Astrocyte of the spinal cord (primary cell): ENCODE results near the gene F2R.
A peak's percentile ranks its signal among the peaks of the same experiment; 100 is the strongest.

Source experiments
- DNase-seq: peaks from one replicate; pipeline ENCODE4 v3.0.0; 2011; ENCODE audit warnings: low read depth, low spot score
- H3K4me3 ChIP-seq: 2 replicates; pipeline ENCODE4 v1.5.1; 2011; ENCODE audit warnings: low read depth, mild to moderate bottlenecking, low read length, moderate library complexity
- CTCF ChIP-seq: IDR thresholded peaks from 2 replicates; pipeline ENCODE4 v1.5.1; 2012; ENCODE audit warnings: low read depth, mild to moderate bottlenecking, low read length, inconsistent platforms
- in situ Hi-C: cut with HindIII; loops from 2 replicates; pipeline ENCODE4 v1.10.0; 2017; ENCODE audit warnings: low sequenced_read_pairs

Gene F2R

GRCh38 chr5:76690037-76690679, 25.8 kb upstream of the F2R start:
- in situ Hi-C loops, result no loop called here
- DNase-seq, result no peak
- no peak overlapping the region for H3K4me3 ChIP-seq
- no peak for TF ChIP-seq CTCF

- peak; percentile 77 for DNase-seq
Observed at GRCh38 chr5:76690704-76691466, 25.0 kb upstream of the F2R start.

GRCh38 chr5:76691467-76692273, 24.3 kb upstream of the F2R start:
- DNase-seq, result peak; percentile 76
- H3K4me3 ChIP-seq, result no peak overlapping the region
- in situ Hi-C loops, result no loop called here
- no peak for TF ChIP-seq CTCF

More at GRCh38 chr5:76690704-76691466, 25.0 kb upstream of the F2R start:
- H3K4me3 ChIP-seq, result no peak overlapping the region
- no peak for TF ChIP-seq CTCF
- in situ Hi-C loops, result no loop called here

GRCh38 chr5:76692274-76692540, 23.7 kb upstream of the F2R start:
- in situ Hi-C loops, result no loop called here
- no peak for TF ChIP-seq CTCF
- no peak overlapping the region for H3K4me3 ChIP-seq
- no peak for DNase-seq

GRCh38 chr5:76692651-76693050, 23.3 kb upstream of the F2R start:
- H3K4me3 ChIP-seq, result no peak overlapping the region
- no peak for DNase-seq
- in situ Hi-C loops, result no loop called here
- no peak for TF ChIP-seq CTCF

GRCh38 chr5:76693141-76693540, 22.8 kb upstream of the F2R start:
- no peak for DNase-seq
- in situ Hi-C loops, result no loop called here
- TF ChIP-seq CTCF, result no peak
- H3K4me3 ChIP-seq, result no peak overlapping the region
